Thyroid gland (tissue), 4 donors: ENCODE measurements around the gene PDGFRA. TPM values are rescaled to one million over a fixed set of nuclear protein-coding genes. Genes with fewer than 3 reads are reported as not detected.
A peak's percentile ranks its signal among the peaks of the same experiment; 100 is the strongest.
"Not testable (repeated sequence)": the region's sequence is repeated elsewhere in the genome, so short reads cannot be mapped to it uniquely, and the experiment has no call there.

ENCODE experiments used
- DNase-seq, 2 donors: peaks; one replicate each; pipeline ENCODE4 v3.0.0-alpha.2; 2019
- H3K27ac ChIP-seq, 3 donors: fragments of 200-600 bp; sonication (generic); 1 replicate in 2 of 3; 2 replicates in 1 of 3; pipeline ENCODE4 v1.5.1; 2016 to 2019; ENCODE audit warnings: mild to moderate bottlenecking in 1 of 3, moderate library complexity in 1 of 3
- H3K27me3 ChIP-seq: fragments of 200-600 bp; sonication (generic); one replicate; pipeline ENCODE4 v1.5.1; 2019
- H3K36me3 ChIP-seq, 2 donors: fragments of 200-600 bp; sonication (generic); one replicate each; pipeline ENCODE4 v1.5.1; 2016 to 2019
- H3K4me1 ChIP-seq, 2 donors: fragments of 200-600 bp; sonication (generic); one replicate each; pipeline ENCODE4 v1.5.1; 2017 to 2019
- H3K4me3 ChIP-seq, 3 donors: fragments of 200-600 bp; sonication (generic); replicated peaks in 1 of 3; 1 replicate in 2 of 3; 2 replicates in 1 of 3; pipeline ENCODE4 v1.5.1; 2016; ENCODE audit warnings: mild to moderate bottlenecking in 1 of 3
- H3K9me3 ChIP-seq: fragments of 200-600 bp; sonication (generic); one replicate; pipeline ENCODE4 v1.5.1; 2017
- CTCF ChIP-seq, 6 experiments: fragments of 200-600 bp in 3 of 6; fragments of 450-650 bp in 3 of 6; sonication (generic) in 3 of 6; IDR thresholded peaks; one replicate each; pipeline ENCODE4 v1.5.1; 2016 to 2019; ENCODE audit warnings: antibody characterized with exemption in 6 of 6, mild to moderate bottlenecking in 2 of 6, inconsistent platforms in 1 of 6, moderate library complexity in 1 of 6
- POLR2A ChIP-seq, 2 donors: fragments of 450-650 bp; IDR thresholded peaks; one replicate each; pipeline ENCODE4 v1.6.1; 2017; ENCODE audit warnings: antibody characterized with exemption in 2 of 2, mild to moderate bottlenecking in 2 of 2, moderate library complexity in 1 of 2
- WGBS, 2 donors: methylation state at CpG; one replicate each; pipeline ENCODE4 v1.1.5; 2017; 5-methylcytosine and 5-hydroxymethylcytosine counted together
- intact Hi-C: fragments of 100-400 bp; cut with DNase I; formaldehyde crosslinking; loops from one replicate; pipeline ENCODE4 v1.15.1; 2023
- total RNA-seq, 4 donors: library from RNA; depleted of rRNA; stranded (reverse); fragments of >200 nt; gene quantifications; one replicate each; pipeline ENCODE4 v1.2.3, GENCODE V29; 2016

PDGFRA gene
- total RNA-seq, 4 donors from 2014 or later = 33.1 to 108 (median 64.3) TPM

- peaks cover 35% of the 10 kb centered on the region for H3K27me3 ChIP-seq
- H3K4me3 ChIP-seq = peak overlapping the region in 1 of 3 donors; percentile 47
- peak; percentile 80 to 95 (median 88) for TF ChIP-seq CTCF (IDR thresholded peaks at IDR 0.05)
- no peak for TF ChIP-seq POLR2A (IDR thresholded peaks at IDR 0.05)
- peak; percentile 73 to 74 for DNase-seq
- H3K27ac ChIP-seq = peak overlapping the region in 2 of 3 donors; percentile 49 to 55
- H3K36me3 ChIP-seq = no peaks in the 10 kb centered on the region
- no peaks in the 10 kb centered on the region for H3K9me3 ChIP-seq
- peaks cover 31 to 46% of the 10 kb centered on the region in 2 donors for H3K4me1 ChIP-seq
- 1 to 2% methylated on average over 25 to 64 of the region's 67 CpGs for WGBS, 2 donors
- intact Hi-C loops = loop anchor here (5.0 kb wide), 2 partner anchors 742 to 1037 kb away; no protein-coding TSS in a partner anchor
Measured at GRCh38 chr4:54233697-54234496, 4.8 kb downstream of the PDGFRA start.

DNA sequence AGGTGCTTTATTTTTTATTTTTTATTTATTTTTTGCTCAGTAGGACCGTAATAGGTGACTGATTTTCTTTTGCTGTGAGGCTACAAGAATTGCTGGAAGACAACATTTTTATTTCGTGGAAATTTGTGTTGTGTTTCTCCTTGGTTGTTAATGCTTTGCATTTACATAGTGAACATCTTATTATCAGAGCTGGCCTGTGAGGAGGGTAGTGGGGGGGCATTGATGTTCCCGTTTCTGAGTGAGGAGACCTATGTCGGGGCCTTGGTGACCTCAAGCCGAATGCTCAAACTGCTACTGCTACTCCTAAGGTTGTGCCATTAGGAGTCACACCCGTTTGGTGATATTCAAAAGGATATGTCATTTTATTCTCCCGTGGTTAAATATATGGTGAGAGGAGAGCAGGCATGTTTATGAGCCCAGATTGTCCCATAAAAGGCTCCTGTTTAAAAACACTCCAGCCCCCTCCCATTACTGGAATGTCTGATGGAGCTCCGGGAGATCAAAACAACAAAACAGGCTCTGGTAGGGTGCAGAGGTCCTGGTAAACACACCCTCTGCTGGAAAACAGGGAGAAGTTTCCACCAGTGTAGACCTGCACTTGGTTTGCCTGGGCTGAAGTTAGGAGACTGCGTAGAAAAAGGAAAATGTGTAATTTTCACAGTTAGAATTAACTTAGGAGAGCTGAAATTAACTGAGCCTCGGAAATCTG lies 5.6 kb downstream of the PDGFRA start:
- WGBS, 2 donors = 27 to 28% methylated on average over 10 of the region's 10 CpGs
- peaks cover 31 to 44% of the 10 kb centered on the region in 2 donors for H3K4me1 ChIP-seq
- peaks cover 27% of the 10 kb centered on the region for H3K27me3 ChIP-seq
- TF ChIP-seq POLR2A (IDR thresholded peaks at IDR 0.05) (no peak), CTCF (IDR thresholded peaks at IDR 0.05) (no peak)
- no peak for DNase-seq
- H3K27ac ChIP-seq = no peak overlapping the region
- H3K36me3 ChIP-seq = no peaks in the 10 kb centered on the region
- intact Hi-C loops = loop anchor here (5.0 kb wide), 2 partner anchors 742 to 1037 kb away; no protein-coding TSS in a partner anchor
- no peak overlapping the region for H3K4me3 ChIP-seq
- H3K9me3 ChIP-seq = no peaks in the 10 kb centered on the region

DNA sequence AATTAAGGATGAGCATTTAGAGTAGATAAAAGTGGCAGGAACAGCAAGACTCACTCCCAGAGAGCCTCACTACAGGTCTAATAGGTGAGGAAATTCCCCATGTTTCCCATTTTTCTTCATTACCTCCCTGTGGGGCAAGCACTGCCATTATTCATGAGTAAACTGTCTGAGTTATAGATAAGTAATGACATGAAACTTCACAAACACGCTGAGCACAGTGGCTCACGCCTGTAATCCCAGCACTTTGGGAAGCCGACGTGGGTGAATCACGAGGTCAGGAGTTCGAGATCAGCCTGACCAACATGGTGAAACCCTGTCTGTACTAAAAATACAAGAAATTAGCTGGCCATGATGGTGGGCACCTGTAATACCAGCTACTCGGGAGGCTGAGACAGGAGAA lies 7.2 kb downstream of the PDGFRA start:
- H3K4me3 ChIP-seq, DNase-seq, H3K36me3 ChIP-seq, H3K9me3 ChIP-seq, H3K27ac ChIP-seq, intact Hi-C loops: not testable (repeated sequence)
- H3K4me1 ChIP-seq = peaks cover 18 to 27% of the 10 kb centered on the region in 2 donors
- peaks cover 13% of the 10 kb centered on the region for H3K27me3 ChIP-seq
- WGBS, 2 donors = 86 to 92% methylated on average over 7 of the region's 7 CpGs

DNA sequence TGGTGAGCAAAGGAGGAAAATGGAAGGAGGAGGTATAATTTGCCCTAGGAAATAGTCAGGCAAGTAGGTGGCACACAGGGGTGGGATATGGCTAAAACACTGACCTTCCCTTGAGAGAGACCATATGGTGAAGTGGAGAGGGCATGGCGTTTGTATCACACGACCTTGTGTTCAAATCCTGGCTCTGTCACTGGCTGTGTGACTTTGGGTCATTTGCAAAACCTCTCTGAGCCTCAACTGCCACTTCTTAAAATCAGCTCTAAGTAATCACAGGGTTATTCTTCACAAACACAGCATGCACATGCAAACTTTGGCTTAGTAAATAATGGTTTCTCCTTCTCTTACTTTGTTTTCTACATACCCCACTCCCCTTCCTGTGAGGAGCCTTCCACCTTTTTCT lies 8.7 kb downstream of the PDGFRA start:
- WGBS, 2 donors = 69 to 76% methylated on average over 2 of the region's 2 CpGs
- intact Hi-C loops = no loop called here
- TF ChIP-seq POLR2A (IDR thresholded peaks at IDR 0.05) (no peak), CTCF (IDR thresholded peaks at IDR 0.05) (no peak)
- H3K27me3 ChIP-seq = no peaks in the 10 kb centered on the region
- H3K36me3 ChIP-seq = no peaks in the 10 kb centered on the region
- no peaks in the 10 kb centered on the region for H3K9me3 ChIP-seq
- H3K27ac ChIP-seq = no peak overlapping the region
- peaks cover 4 to 13% of the 10 kb centered on the region in 2 donors for H3K4me1 ChIP-seq
- no peak overlapping the region for H3K4me3 ChIP-seq
- no peak for DNase-seq

DNA sequence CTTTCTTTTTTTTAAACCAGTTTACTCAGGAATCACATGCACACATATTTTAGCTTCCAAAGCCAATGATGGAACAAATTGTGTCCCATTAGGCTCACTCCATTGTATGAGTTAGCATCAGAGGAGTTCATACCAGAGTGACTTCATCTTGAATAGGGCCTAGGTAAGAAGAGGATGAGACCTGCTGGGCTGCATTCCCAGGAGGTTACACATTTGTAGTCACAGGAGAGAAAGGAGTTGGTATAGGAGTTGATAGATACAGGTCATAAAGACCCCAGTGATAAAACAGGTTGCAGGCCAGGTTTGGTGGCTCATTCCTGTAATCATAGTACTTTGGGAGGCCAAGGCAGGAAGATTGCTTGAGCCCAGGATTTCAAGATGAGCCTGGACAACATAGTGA lies 9.3 kb downstream of the PDGFRA start:
- no peak overlapping the region for H3K27ac ChIP-seq
- peaks cover 0 to 7% of the 10 kb centered on the region in 2 donors for H3K4me1 ChIP-seq
- TF ChIP-seq POLR2A (IDR thresholded peaks at IDR 0.05) (no peak), CTCF (IDR thresholded peaks at IDR 0.05) (no peak)
- H3K9me3 ChIP-seq = no peaks in the 10 kb centered on the region
- DNase-seq = no peak
- H3K27me3 ChIP-seq = no peaks in the 10 kb centered on the region
- no peak overlapping the region for H3K4me3 ChIP-seq
- no peaks in the 10 kb centered on the region for H3K36me3 ChIP-seq
- intact Hi-C loops = no loop called here

DNA sequence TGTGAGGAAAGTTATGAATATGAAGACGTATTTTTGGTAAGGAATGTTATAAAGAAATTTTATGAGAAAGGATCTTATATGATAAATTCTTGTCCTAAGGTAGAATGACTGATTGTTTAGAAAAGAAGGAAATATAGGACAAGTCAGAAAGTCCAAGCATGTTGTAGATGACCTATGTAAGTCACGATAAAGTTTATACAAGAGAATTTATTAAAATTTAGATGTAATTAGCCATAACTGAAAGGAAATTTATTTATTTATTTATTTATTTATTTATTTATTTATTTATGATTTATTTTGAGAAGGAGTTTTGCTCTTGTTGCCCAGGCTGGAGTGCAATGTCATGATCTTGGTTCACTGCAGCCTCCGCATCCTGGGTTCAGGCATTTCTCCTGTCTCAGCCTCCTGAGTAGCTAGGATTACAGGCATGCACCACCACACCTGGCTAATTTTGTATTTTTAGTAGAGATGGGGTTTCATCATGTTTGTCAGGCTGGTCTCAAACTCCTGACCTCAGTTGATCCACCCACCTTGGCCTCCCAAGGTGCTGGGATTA lies 12.3 kb downstream of the PDGFRA start:
- H3K4me1 ChIP-seq, H3K27ac ChIP-seq, DNase-seq, H3K9me3 ChIP-seq, H3K4me3 ChIP-seq, H3K36me3 ChIP-seq, intact Hi-C loops, H3K27me3 ChIP-seq: not testable (repeated sequence)
- 93 to 97% methylated on average over 3 of the region's 3 CpGs for WGBS, 2 donors

DNA sequence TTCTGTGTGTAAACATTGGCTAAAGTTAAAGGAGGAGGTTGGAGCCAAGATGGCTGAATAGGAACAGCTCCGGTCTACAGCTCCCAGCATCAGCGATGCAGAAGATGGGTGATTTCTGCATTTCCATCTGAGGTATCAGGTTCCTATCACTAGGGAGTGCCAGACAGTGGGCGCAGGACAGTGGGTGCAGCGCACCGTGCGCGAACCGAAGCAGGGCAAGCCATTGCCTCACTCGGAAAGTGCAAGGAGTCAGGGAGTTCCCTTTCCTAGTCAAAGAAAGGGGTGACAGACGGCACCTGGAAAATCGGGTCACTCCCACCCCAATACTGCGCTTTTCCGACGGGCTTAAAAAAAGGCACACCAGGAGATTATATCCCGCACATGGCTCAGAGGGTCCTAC lies 14.4 kb downstream of the PDGFRA start:
- H3K36me3 ChIP-seq, H3K27ac ChIP-seq, H3K4me3 ChIP-seq, DNase-seq, intact Hi-C loops, H3K27me3 ChIP-seq, H3K9me3 ChIP-seq, H3K4me1 ChIP-seq: not testable (repeated sequence)
- WGBS, 2 donors = 96 to 98% methylated on average over 15 of the region's 15 CpGs

DNA sequence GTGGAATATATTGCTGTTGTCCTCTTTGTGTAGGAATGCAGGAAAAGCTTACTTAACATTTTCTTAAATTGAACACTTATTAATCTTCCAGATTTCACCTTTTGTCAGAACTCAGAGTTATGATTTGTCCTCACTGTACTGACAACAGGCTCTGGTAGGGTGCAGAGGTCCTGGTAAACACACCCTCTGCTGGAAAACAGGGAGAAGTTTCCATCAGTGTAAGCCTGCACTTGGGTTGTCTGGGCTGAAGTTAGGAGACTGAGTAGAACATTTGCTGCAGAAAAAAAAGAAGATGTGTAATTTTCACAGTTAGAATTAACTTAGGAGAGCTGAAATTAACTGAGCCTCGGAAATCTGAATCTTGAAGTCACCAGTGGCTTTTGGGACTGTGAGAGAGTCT lies 23.2 kb downstream of the PDGFRA start:
- H3K36me3 ChIP-seq, DNase-seq, H3K4me1 ChIP-seq, intact Hi-C loops, H3K9me3 ChIP-seq, H3K27ac ChIP-seq, H3K4me3 ChIP-seq, H3K27me3 ChIP-seq: not testable (repeated sequence)
- 65 to 70% methylated on average over 1 of the region's 1 CpG for WGBS, 2 donors
